GM19240 (cell line): ENCODE measurements around the gene XRCC6.
"Not testable (repeated sequence)": the region's sequence is repeated elsewhere in the genome, so short reads cannot be mapped to it uniquely, and the experiment has no call there.

Experiments used
- DNase-seq: peaks from one replicate; pipeline ENCODE4 v3.0.0; 2011; ENCODE audit warnings: low spot score; ENCODE audit not compliant: insufficient read length

Gene XRCC6

GRCh38 chr22:41683616-41684015 is 62.5 kb downstream of the XRCC6 start:
- no peak for DNase-seq

- no peak for DNase-seq
These were observed 63.1 kb downstream of the XRCC6 start for GRCh38 chr22:41684194-41684593.

GRCh38 chr22:41686890-41687289 is 65.8 kb downstream of the XRCC6 start:
- not testable (repeated sequence) for DNase-seq

- no peak for DNase-seq
These were observed 66.8 kb downstream of the XRCC6 start for GRCh38 chr22:41687901-41688364.

- DNase-seq: peak; percentile 80
These were observed 67.5 kb downstream of the XRCC6 start, which contains the start of gene SNU13 for GRCh38 chr22:41688365-41689211. TSS of gene SNU13 (minus strand) at chr22:41688867. CDS start at chr22:41688796, 71 bp downstream.

- DNase-seq: no peak
These were observed 69.4 kb downstream of the XRCC6 start for GRCh38 chr22:41690476-41690875.

GRCh38 chr22:41695211-41695610 is 74.1 kb downstream of the XRCC6 start:
- no peak for DNase-seq

- no peak for DNase-seq
These were observed 75.6 kb downstream of the XRCC6 start for GRCh38 chr22:41696703-41697102.

GRCh38 chr22:41697126-41697775 is 76.2 kb downstream of the XRCC6 start:
- peak; percentile 84 for DNase-seq

GRCh38 chr22:41699264-41700107 is 78.4 kb downstream of the XRCC6 start, which contains the start of gene MEI1:
TSS of gene MEI1 (plus strand) at chr22:41699503. CDS start at chr22:41699539, 36 bp downstream.
- peak; percentile 74 for DNase-seq

- no peak for DNase-seq
These were observed 78.9 kb downstream of the XRCC6 start for GRCh38 chr22:41700108-41700364.

GRCh38 chr22:41702763-41703162 is 81.7 kb downstream of the XRCC6 start:
- DNase-seq: no peak

GRCh38 chr22:41709341-41709740 is 88.2 kb downstream of the XRCC6 start:
- no peak for DNase-seq

- no peak for DNase-seq
These were observed 91.9 kb downstream of the XRCC6 start for GRCh38 chr22:41713004-41713403.
